ENCODE data around the gene COX6A2. TPM values are rescaled to one million over a fixed set of nuclear protein-coding genes. Genes with fewer than 3 reads are reported as not detected.
A peak's percentile ranks its signal among the peaks of the same experiment; 100 is the strongest.

COX6A2 gene
- total RNA-seq, 1 donor from 2014 or later: not detected

GRCh38 chr16:31386157-31386984, 41.8 kb downstream of the COX6A2 start:
- intact Hi-C loops (cut with micrococcal nuclease): loop anchor here (1.0 kb wide), 6 partner anchors 14 to 483 kb away; no protein-coding TSS in a partner anchor
- peaks cover 16% of the 10 kb centered on the region for H3K27me3 Mint-ChIP-seq (ENCODE audit: insufficient read depth)
- no peak overlapping the region for H3K4me3 Mint-ChIP-seq
- H3K27ac Mint-ChIP-seq: peak overlapping the region; percentile 75
- H3K36me3 Mint-ChIP-seq (ENCODE audit: low read depth): peaks cover 8% of the 10 kb centered on the region
- DNase-seq (ENCODE audit: low spot score): no peak
- peaks cover 32% of the 10 kb centered on the region for H3K4me1 Mint-ChIP-seq (ENCODE audit: low read depth)
- no peaks in the 10 kb centered on the region for H3K9me3 Mint-ChIP-seq

DNA sequence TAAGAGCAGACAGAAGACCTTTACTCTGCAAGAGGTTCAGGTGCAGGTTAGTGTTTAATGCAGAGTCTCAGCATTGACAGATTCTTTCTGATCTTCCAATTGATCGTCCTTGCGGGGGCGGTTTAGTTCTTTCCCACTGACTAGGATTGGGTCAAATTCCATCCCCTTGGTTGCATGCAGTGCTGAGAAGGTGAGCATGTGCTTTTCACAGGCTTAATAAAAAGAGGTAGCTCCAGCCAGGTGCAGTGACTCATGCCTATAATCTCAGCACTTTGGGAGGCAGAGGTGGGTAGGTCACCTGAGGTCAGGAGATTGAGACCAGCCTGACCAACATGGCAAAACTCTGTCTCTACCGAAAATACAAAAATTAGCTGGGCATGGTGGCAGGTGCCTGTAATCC, 42.5 kb downstream of the COX6A2 start:
- peaks cover 12% of the 10 kb centered on the region for H3K36me3 Mint-ChIP-seq (ENCODE audit: low read depth)
- intact Hi-C loops (cut with micrococcal nuclease): loop anchor here (1.0 kb wide), 6 partner anchors 15 to 484 kb away; no protein-coding TSS in a partner anchor
- H3K27ac Mint-ChIP-seq: peak overlapping the region; percentile 75
- no peak for DNase-seq (ENCODE audit: low spot score)
- peaks cover 16% of the 10 kb centered on the region for H3K27me3 Mint-ChIP-seq (ENCODE audit: insufficient read depth)
- H3K9me3 Mint-ChIP-seq: no peaks in the 10 kb centered on the region
- H3K4me3 Mint-ChIP-seq: no peak overlapping the region
- H3K4me1 Mint-ChIP-seq (ENCODE audit: low read depth): peaks cover 32% of the 10 kb centered on the region

- no peaks in the 10 kb centered on the region for H3K9me3 Mint-ChIP-seq
- peaks cover 31% of the 10 kb centered on the region for H3K4me1 Mint-ChIP-seq (ENCODE audit: low read depth)
- H3K27me3 Mint-ChIP-seq (ENCODE audit: insufficient read depth): peaks cover 3% of the 10 kb centered on the region
- H3K4me3 Mint-ChIP-seq: no peak overlapping the region
- H3K27ac Mint-ChIP-seq: no peak overlapping the region
- peaks cover 18% of the 10 kb centered on the region for H3K36me3 Mint-ChIP-seq (ENCODE audit: low read depth)
- intact Hi-C loops (cut with micrococcal nuclease): loop anchor here (1.0 kb wide), 1 partner anchor 61 kb away; no protein-coding TSS in a partner anchor
- DNase-seq (ENCODE audit: low spot score): peak; percentile 60
These were observed 45.5 kb downstream of the COX6A2 start for GRCh38 chr16:31382485-31383161.

DNA sequence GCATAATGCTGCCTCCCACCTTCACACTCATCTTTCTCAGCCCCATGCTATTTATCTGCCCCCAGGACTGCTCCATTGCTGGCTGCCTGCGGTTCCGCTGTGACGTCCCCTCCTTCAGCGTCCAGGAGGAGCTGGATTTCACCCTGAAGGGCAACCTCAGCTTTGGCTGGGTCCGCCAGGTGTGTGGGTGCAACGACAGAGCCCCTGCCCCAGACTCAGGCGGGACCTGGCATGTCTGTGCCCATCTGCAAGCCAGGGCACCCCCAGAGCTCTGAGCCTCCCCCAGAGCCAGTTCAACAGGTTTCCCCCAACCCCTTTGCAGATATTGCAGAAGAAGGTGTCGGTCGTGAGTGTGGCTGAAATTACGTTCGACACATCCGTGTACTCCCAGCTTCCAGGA, 48.0 kb downstream of the COX6A2 start:
- peaks cover 2% of the 10 kb centered on the region for H3K27me3 Mint-ChIP-seq (ENCODE audit: insufficient read depth)
- H3K4me3 Mint-ChIP-seq: no peak overlapping the region
- DNase-seq (ENCODE audit: low spot score): no peak
- H3K4me1 Mint-ChIP-seq (ENCODE audit: low read depth): peaks cover 7% of the 10 kb centered on the region
- peaks cover 2% of the 10 kb centered on the region for H3K9me3 Mint-ChIP-seq
- intact Hi-C loops (cut with micrococcal nuclease): no loop called here
- peaks cover 36% of the 10 kb centered on the region for H3K36me3 Mint-ChIP-seq (ENCODE audit: low read depth)
- H3K27ac Mint-ChIP-seq: no peak overlapping the region

Other genes starting within 250 kb of the COX6A2 start
- gene FUS, start 248.2 kb downstream of the COX6A2 start, total RNA-seq: 950 and 955 TPM in 2 replicates
- 20.9 and 21.2 TPM in 2 replicates for gene PYCARD, start 225.6 kb downstream of the COX6A2 start, total RNA-seq
- 0.10 and 0.15 TPM in 2 replicates for gene TRIM72, start 214.2 kb downstream of the COX6A2 start, total RNA-seq
- gene PYDC1, start 211.2 kb downstream of the COX6A2 start, total RNA-seq: not detected in 2 replicates
- gene ITGAM, start 168.4 kb downstream of the COX6A2 start, total RNA-seq: 14.2 and 16.8 TPM in 2 replicates
- 63.8 and 65.0 TPM in 2 replicates for gene ITGAX, start 73.2 kb downstream of the COX6A2 start, total RNA-seq
- not detected in 2 replicates for gene ITGAD, start 35.0 kb downstream of the COX6A2 start, total RNA-seq
- gene ZNF843, start 14.4 kb upstream of the COX6A2 start, total RNA-seq: 0.21 and 0.22 TPM in 2 replicates
- 11.2 and 12.7 TPM in 2 replicates for gene ARMC5, start 31.1 kb upstream of the COX6A2 start, total RNA-seq
- 0.78 and 1.2 TPM in 2 replicates for gene TGFB1I1, start 43.8 kb upstream of the COX6A2 start, total RNA-seq
- not detected in 2 replicates for gene SLC5A2, start 54.8 kb upstream of the COX6A2 start, total RNA-seq
- gene RUSF1, start 80.0 kb upstream of the COX6A2 start, total RNA-seq: 36.3 and 42.2 TPM in 2 replicates
- not detected in 2 replicates for gene AHSP, start 99.5 kb upstream of the COX6A2 start, total RNA-seq

All from activated T-helper 1 cell treated with anti-CD3 and anti-CD28 coated beads, Interleukin-12 subunit alpha, Interleukin-12 subunit beta, Interleukin-2, Interleukin-4 antibody, amounts not matched to agents 30 ng/mL and 10 ng/mL and 1 ng/mL, durations not matched to agents 14 hours and 24 hours and 36 hours (primary cell).